ENCODE results near the gene EPB41L3.

DNA sequence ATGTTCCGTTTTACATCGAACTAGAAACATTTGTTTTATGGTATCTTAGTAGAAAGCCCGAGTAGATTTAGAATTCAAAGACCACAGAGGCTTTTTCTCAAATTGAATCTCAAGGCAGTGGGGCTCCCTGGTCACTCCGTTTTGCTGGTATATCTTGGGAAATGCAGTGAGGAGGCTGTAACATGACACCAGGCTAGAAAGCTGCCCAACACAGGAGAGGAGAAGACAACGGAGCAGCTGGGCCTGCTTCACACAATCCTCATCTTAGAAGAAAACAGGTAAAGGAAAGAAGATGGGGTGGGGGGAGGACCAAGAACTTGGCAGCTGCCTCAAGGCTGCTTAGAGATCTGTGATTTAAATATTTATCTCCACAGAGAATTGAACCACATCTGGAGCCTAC, 38.3 kb upstream of the EPB41L3 start:
- TF ChIP-seq EP300 (IDR thresholded peaks at IDR 0.05; ENCODE audit: borderline replicate concordance) (no peak), TAF1 (IDR thresholded peaks at IDR 0.05; ENCODE audit: low read depth) (no peak), MAX (IDR thresholded peaks at IDR 0.05) (no peak), CEBPB (IDR thresholded peaks at IDR 0.05) (no peak), ZBTB7A (IDR thresholded peaks at IDR 0.05; ENCODE audit: low read depth) (no peak), EGR1 (IDR thresholded peaks at IDR 0.05) (no peak), YY1 (IDR thresholded peaks at IDR 0.05; ENCODE audit: low read depth) (no peak)

Data from Ishikawa (cell line).